HepG2 (cell line): ENCODE measurements around the gene TSNAXIP1. TPM values are rescaled to one million over a fixed set of nuclear protein-coding genes. Genes with fewer than 3 reads are reported as not detected.

ENCODE experiments used
- ARID3A ChIP-seq: IDR thresholded peaks from 2 replicates; pipeline ENCODE4 v1.6.1; 2012; ENCODE audit warnings: low read depth, low read length, improper control_type of control experiment
- ARNTL ChIP-seq: sonication (generic); formaldehyde crosslinking; IDR thresholded peaks from 2 replicates; pipeline ENCODE4 v1.4.0; 2020; ENCODE audit warnings: mild to moderate bottlenecking, missing genetic modification reagents
- DRAP1 ChIP-seq: IDR thresholded peaks from 2 replicates; pipeline ENCODE4 v1.6.1; 2016; ENCODE audit warnings: missing genetic modification reagents, missing compliant biosample characterization
- FOXK2 ChIP-seq: fragments of 450-650 bp; IDR thresholded peaks from 2 replicates; pipeline ENCODE4 v1.6.1; 2016
- HDAC2 ChIP-seq: sonication (generic); formaldehyde crosslinking; IDR thresholded peaks from 2 replicates; pipeline ENCODE4 v1.4.0; 2020; ENCODE audit warnings: missing genetic modification reagents
- HNF4G ChIP-seq, 2 experiments: sonication (generic) in 1 of 2; formaldehyde crosslinking in 1 of 2; IDR thresholded peaks; 2 replicates each; pipeline versions ENCODE4 v1.4.0 to v1.6.1; 2011 to 2020; ENCODE audit warnings: borderline replicate concordance in 2 of 2, low read depth in 2 of 2, mild to moderate bottlenecking in 2 of 2, low read length in 1 of 2, missing genetic modification reagents in 1 of 2, moderate library complexity in 1 of 2
- IRF9 ChIP-seq: sonication (generic); formaldehyde crosslinking; IDR thresholded peaks from 2 replicates; pipeline ENCODE4 v1.8.0; 2022; ENCODE audit warnings: missing genetic modification reagents, mild to moderate bottlenecking, borderline replicate concordance
- JARID2 ChIP-seq: sonication (generic); formaldehyde crosslinking; IDR thresholded peaks from 2 replicates; pipeline ENCODE4 v1.8.1; 2023; ENCODE audit warnings: missing genetic modification reagents, inconsistent platforms; ENCODE audit not compliant: insufficient replicate concordance
- MIER2 ChIP-seq: IDR thresholded peaks from 2 replicates; pipeline ENCODE4 v1.6.1; 2016; ENCODE audit warnings: missing biosample characterization, missing genetic modification reagents
- MXD3 ChIP-seq: IDR thresholded peaks from 2 replicates; pipeline ENCODE4 v1.6.1; 2016; ENCODE audit warnings: mild to moderate bottlenecking, missing biosample characterization, missing genetic modification reagents
- MZF1 ChIP-seq: sonication (generic); formaldehyde crosslinking; IDR thresholded peaks from 2 replicates; pipeline ENCODE4 v1.8.1; 2023; ENCODE audit warnings: mild to moderate bottlenecking, missing genetic modification reagents, borderline replicate concordance
- PCBP2 ChIP-seq: fragments of 200-400 bp; formaldehyde crosslinking; optimal IDR thresholded peaks from 2 replicates; pipeline ENCODE3; 2018; ENCODE audit warnings: low read length, low read depth; ENCODE audit not compliant: poor library complexity, severe bottlenecking
- PHF5A ChIP-seq: IDR thresholded peaks from one replicate; pipeline ENCODE4 v1.6.1; 2018; ENCODE audit warnings: low read depth, missing genetic modification reagents; ENCODE audit not compliant: unreplicated experiment
- PITX1 ChIP-seq: sonication (generic); formaldehyde crosslinking; IDR thresholded peaks from 2 replicates; pipeline ENCODE4 v1.5.1; 2020; ENCODE audit warnings: mild to moderate bottlenecking, missing genetic modification reagents
- RARA ChIP-seq: IDR thresholded peaks from 2 replicates; pipeline ENCODE4 v1.6.1; 2016; ENCODE audit warnings: missing genetic modification reagents, missing compliant biosample characterization
- REL ChIP-seq: sonication (generic); formaldehyde crosslinking; conservative IDR thresholded peaks from 2 replicates; pipeline ENCODE4 v1.8.0; 2022; ENCODE audit warnings: mild to moderate bottlenecking, missing genetic modification reagents, moderate library complexity
- TCF12 ChIP-seq, 2 experiments: fragments of 450-650 bp in 1 of 2; sonication (generic) in 1 of 2; formaldehyde crosslinking in 1 of 2; IDR thresholded peaks; 2 replicates each; pipeline versions ENCODE4 v1.6.1 to v1.8.0; 2017 to 2022; ENCODE audit warnings: antibody characterized with exemption in 1 of 2, mild to moderate bottlenecking in 1 of 2, missing genetic modification reagents in 1 of 2, moderate library complexity in 1 of 2
- ZBTB7A ChIP-seq: sonication (generic); formaldehyde crosslinking; IDR thresholded peaks from 2 replicates; pipeline ENCODE4 v1.8.0; 2022; ENCODE audit warnings: mild to moderate bottlenecking, missing genetic modification reagents
- ZFP82 ChIP-seq: sonication (generic); formaldehyde crosslinking; IDR thresholded peaks from 2 replicates; pipeline ENCODE4 v1.5.1; 2020; ENCODE audit warnings: mild to moderate bottlenecking, missing genetic modification reagents, borderline replicate concordance
- ZMAT3 ChIP-seq: sonication (generic); formaldehyde crosslinking; conservative IDR thresholded peaks from 2 replicates; pipeline ENCODE4 v1.7.0; 2021; ENCODE audit warnings: missing genetic modification reagents
- ZNF282 ChIP-seq: fragments of 450-650 bp; IDR thresholded peaks from 2 replicates; pipeline ENCODE4 v1.6.1; 2018; ENCODE audit not compliant: partially characterized antibody
- ZNF326 ChIP-seq: sonication (generic); formaldehyde crosslinking; IDR thresholded peaks from 2 replicates; pipeline ENCODE4 v1.4.0; 2020; ENCODE audit warnings: missing genetic modification reagents, borderline replicate concordance
- ZNF350 ChIP-seq: sonication (generic); formaldehyde crosslinking; IDR thresholded peaks from 2 replicates; pipeline ENCODE4 v1.4.0; 2020; ENCODE audit warnings: mild to moderate bottlenecking, low read depth, missing genetic modification reagents, borderline replicate concordance
- ZNF496 ChIP-seq: sonication (generic); formaldehyde crosslinking; IDR thresholded peaks from 2 replicates; pipeline ENCODE4 v1.8.1; 2023; ENCODE audit warnings: mild to moderate bottlenecking, moderate library complexity, missing genetic modification reagents; ENCODE audit not compliant: insufficient replicate concordance
- ZNF788 ChIP-seq: sonication (generic); formaldehyde crosslinking; IDR thresholded peaks from 2 replicates; pipeline ENCODE4 v1.5.0; 2020; ENCODE audit warnings: mild to moderate bottlenecking, missing genetic modification reagents, borderline replicate concordance
- ZSCAN25 ChIP-seq: sonication (generic); formaldehyde crosslinking; IDR thresholded peaks from 2 replicates; pipeline ENCODE4 v1.8.0; 2022; ENCODE audit warnings: mild to moderate bottlenecking, missing genetic modification reagents
- polyA plus RNA-seq, 8 experiments: library from polyadenylated mRNA; depleted of rRNA in 3 of 8; stranded (reverse) in 7 of 8; unstranded in 1 of 8; fragments of >200 nt; fragmentation: Illumina TruSeq in 4 of 8; extraction: Trizol in 4 of 8; gene quantifications; 2 replicates each; pipeline versions ENCODE4 v1.2.1 to v1.2.3, GENCODE V29; 2011 to 2016; ENCODE audit warnings: low read depth in 4 of 8, missing spikeins in 1 of 8, mixed read lengths in 1 of 8; ENCODE audit not compliant: insufficient read depth in 1 of 8
- total RNA-seq, 5 experiments: library from RNA; depleted of rRNA; stranded (reverse); fragments of >200 nt; fragmentation: Illumina TruSeq; extraction: Trizol; gene quantifications; 2 replicates each; pipeline ENCODE4 v1.2.3, GENCODE V29; 2016; ENCODE audit warnings: low read depth in 1 of 5

The TSNAXIP1 gene
- total and polyA plus RNA-seq, 2 of the 13 experiments (the other 11 are each of a cell fraction or from before 2014, with no cell fraction given): 0.37 to 0.86 TPM

- TF ChIP-seq PCBP2: no peak
- peak; percentile 91 for TF ChIP-seq ZNF350 (CRISPR knock-in tag)
- no peak for TF ChIP-seq DRAP1
- 0 out of 2 replicates have a peak, but pooled peaks have one; percentile 65 for TF ChIP-seq MZF1 (CRISPR knock-in tag)
- TF ChIP-seq PITX1 (CRISPR knock-in tag): peak; percentile 66; the same call in 1 of the 2 replicates
- no peak for TF ChIP-seq MIER2 (CRISPR knock-in tag)
- no peak for TF ChIP-seq ZNF326 (CRISPR knock-in tag)
- no peak for TF ChIP-seq FOXK2
- no peak for TF ChIP-seq ARNTL (CRISPR knock-in tag)
- no peak; the same call in 1 of the 2 replicates for TF ChIP-seq HDAC2 (CRISPR knock-in tag)
- peak; percentile 28; the same call in 1 of the 2 replicates for TF ChIP-seq ZNF788
- no peak; the same call in 1 of the 2 replicates for TF ChIP-seq RARA (CRISPR knock-in tag)
- no peak for TF ChIP-seq TCF12 (IDR thresholded peaks at IDR 0.05)
- TF ChIP-seq TCF12 (CRISPR knock-in tag; IDR thresholded peaks at IDR 0.05): peak; percentile 71; the same call in 1 of the 2 replicates
- TF ChIP-seq IRF9: peak; percentile 71; the same call in 1 of the 2 replicates
- no peak for TF ChIP-seq ZMAT3 (CRISPR knock-in tag)
- TF ChIP-seq ARID3A: no peak
- TF ChIP-seq REL (CRISPR knock-in tag): no peak; the same call in none of the 2 replicates
- no peak for TF ChIP-seq ZNF496 (CRISPR knock-in tag)
- no peak for TF ChIP-seq ZNF282
- TF ChIP-seq ZBTB7A: peak; percentile 69; the same call in 1 of the 2 replicates
- TF ChIP-seq PHF5A (CRISPR knock-in tag): no peak
- no peak for TF ChIP-seq HNF4G (IDR thresholded peaks at IDR 0.05; ENCODE audit: borderline replicate concordance, low read depth, low read length)
- TF ChIP-seq HNF4G (CRISPR knock-in tag; IDR thresholded peaks at IDR 0.05; ENCODE audit: borderline replicate concordance, low read depth): no peak; the same call in 1 of the 2 replicates
- TF ChIP-seq JARID2 (CRISPR knock-in tag): peak; percentile 24
- no peak for TF ChIP-seq MXD3 (CRISPR knock-in tag)
- no peak for TF ChIP-seq ZFP82 (CRISPR knock-in tag)
- TF ChIP-seq ZSCAN25 (CRISPR knock-in tag): peak; percentile 84
Measured at GRCh38 chr16:67842509-67843342, 36.0 kb downstream of the TSNAXIP1 start (continued).
